ENCODE measurements around the gene CRABP1.

Gene CRABP1

GRCh38 chr15:78340231-78341056 lies at the start of gene CRABP1:
Gene CRABP1 (plus strand): TSS chr15:78340353. CDS start chr15:78340429, 76 bp downstream.
- TF ChIP-seq, protein P1, sequence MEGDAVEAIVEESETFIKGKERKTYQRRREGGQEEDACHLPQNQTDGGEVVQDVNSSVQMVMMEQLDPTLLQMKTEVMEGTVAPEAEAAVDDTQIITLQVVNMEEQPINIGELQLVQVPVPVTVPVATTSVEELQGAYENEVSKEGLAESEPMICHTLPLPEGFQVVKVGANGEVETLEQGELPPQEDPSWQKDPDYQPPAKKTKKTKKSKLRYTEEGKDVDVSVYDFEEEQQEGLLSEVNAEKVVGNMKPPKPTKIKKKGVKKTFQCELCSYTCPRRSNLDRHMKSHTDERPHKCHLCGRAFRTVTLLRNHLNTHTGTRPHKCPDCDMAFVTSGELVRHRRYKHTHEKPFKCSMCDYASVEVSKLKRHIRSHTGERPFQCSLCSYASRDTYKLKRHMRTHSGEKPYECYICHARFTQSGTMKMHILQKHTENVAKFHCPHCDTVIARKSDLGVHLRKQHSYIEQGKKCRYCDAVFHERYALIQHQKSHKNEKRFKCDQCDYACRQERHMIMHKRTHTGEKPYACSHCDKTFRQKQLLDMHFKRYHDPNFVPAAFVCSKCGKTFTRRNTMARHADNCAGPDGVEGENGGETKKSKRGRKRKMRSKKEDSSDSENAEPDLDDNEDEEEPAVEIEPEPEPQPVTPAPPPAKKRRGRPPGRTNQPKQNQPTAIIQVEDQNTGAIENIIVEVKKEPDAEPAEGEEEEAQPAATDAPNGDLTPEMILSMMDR (IDR thresholded peaks at IDR 0.05; ENCODE audit: extremely low read depth, insufficient read depth, missing control alignments) = no peak
- in situ Hi-C loops (cut with MboI; ENCODE audit: low pct_unique_long_range_greater_than_20kb, low sequenced_read_pairs, unreplicated experiment) = no loop called here
- no peak for DNase-seq (ENCODE audit: low spot score)

- DNase-seq (ENCODE audit: low spot score) = no peak
- in situ Hi-C loops (cut with MboI; ENCODE audit: low pct_unique_long_range_greater_than_20kb, low sequenced_read_pairs, unreplicated experiment) = no loop called here
These were observed 49.1 kb upstream of the CRABP1 start for GRCh38 chr15:78291052-78291451.

DNA sequence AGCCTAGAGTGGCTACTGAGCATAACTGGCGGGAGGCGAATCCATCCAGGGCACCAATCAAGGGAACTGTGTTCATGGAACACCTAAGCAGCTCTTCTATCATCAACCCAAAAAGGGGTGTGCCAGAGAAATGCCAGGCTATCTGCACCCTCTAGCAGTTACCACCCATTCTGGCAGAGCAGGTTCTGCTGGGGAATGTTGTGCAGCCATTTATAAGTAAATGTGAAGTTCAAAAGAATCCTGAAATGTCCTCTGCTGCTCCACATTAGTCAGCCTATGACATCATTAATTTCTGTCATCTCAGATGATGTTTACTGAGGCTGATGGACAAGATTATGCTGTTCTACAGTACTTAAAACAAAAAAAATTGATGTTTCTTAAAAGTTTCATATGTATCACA lies 48.5 kb upstream of the CRABP1 start:
- TF ChIP-seq, protein P1 (IDR thresholded peaks at IDR 0.05; ENCODE audit: extremely low read depth, insufficient read depth, missing control alignments) = no peak
- DNase-seq (ENCODE audit: low spot score) = no peak
- in situ Hi-C loops (cut with MboI; ENCODE audit: low pct_unique_long_range_greater_than_20kb, low sequenced_read_pairs, unreplicated experiment) = no loop called here

More at GRCh38 chr15:78291052-78291451, 49.1 kb upstream of the CRABP1 start:
- TF ChIP-seq, protein P1 (IDR thresholded peaks at IDR 0.05; ENCODE audit: extremely low read depth, insufficient read depth, missing control alignments) = no peak

GRCh38 chr15:78292219-78292618 lies 47.9 kb upstream of the CRABP1 start:
- TF ChIP-seq, protein P1 (IDR thresholded peaks at IDR 0.05; ENCODE audit: extremely low read depth, insufficient read depth, missing control alignments) = no peak
- in situ Hi-C loops (cut with MboI; ENCODE audit: low pct_unique_long_range_greater_than_20kb, low sequenced_read_pairs, unreplicated experiment) = no loop called here
- no peak for DNase-seq (ENCODE audit: low spot score)

- TF ChIP-seq, protein P1 (IDR thresholded peaks at IDR 0.05; ENCODE audit: extremely low read depth, insufficient read depth, missing control alignments) = no peak
- in situ Hi-C loops (cut with MboI; ENCODE audit: low pct_unique_long_range_greater_than_20kb, low sequenced_read_pairs, unreplicated experiment) = no loop called here
- DNase-seq (ENCODE audit: low spot score) = peak; percentile 95
These were observed 40.8 kb upstream of the CRABP1 start, which contains the start of gene SKIC8 for GRCh38 chr15:78299101-78299930. Gene SKIC8 (minus strand): TSS chr15:78299609. CDS start chr15:78295686, 3,923 bp downstream.

DNA sequence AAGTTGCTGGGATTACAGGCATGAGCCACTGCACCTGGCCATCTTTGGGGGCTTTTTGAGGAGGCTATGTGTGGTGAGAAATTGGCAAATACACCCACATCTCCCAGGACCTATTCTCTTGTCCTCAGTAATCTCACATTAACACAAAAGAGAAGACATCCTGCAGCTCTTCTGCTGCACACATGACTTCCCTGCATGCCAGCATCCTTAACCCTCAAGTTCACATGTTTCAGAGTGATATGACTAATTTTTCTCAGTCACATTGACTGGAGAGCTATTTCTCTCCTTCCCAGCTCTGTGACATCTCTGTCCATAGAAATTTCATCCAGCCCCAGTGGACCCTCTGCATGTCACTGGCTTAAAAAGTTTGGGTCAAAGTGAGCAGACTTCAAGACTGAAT lies 38.8 kb upstream of the CRABP1 start:
- in situ Hi-C loops (cut with MboI; ENCODE audit: low pct_unique_long_range_greater_than_20kb, low sequenced_read_pairs, unreplicated experiment) = loop anchor here (10.0 kb wide), 1 partner anchor 123 kb away; no protein-coding TSS in a partner anchor
- no peak for DNase-seq (ENCODE audit: low spot score)

More for the DNA sequence above, 38.8 kb upstream of the CRABP1 start:
- TF ChIP-seq, protein P1 (IDR thresholded peaks at IDR 0.05; ENCODE audit: extremely low read depth, insufficient read depth, missing control alignments) = no peak
